ENCODE measurements around the gene ZSWIM1. TPM values are rescaled to one million over a fixed set of nuclear protein-coding genes. Genes with fewer than 3 reads are reported as not detected.

Gene ZSWIM1
- total and polyA plus RNA-seq, 2 of the 13 experiments (the other 11 are each of a cell fraction or from before 2014, with no cell fraction given): 9.5 to 11.7 TPM

GRCh38 chr20:45934046-45934585 lies 53.1 kb downstream of the ZSWIM1 start (continued):
- peak; percentile 27; the same call in 1 of the 2 replicates for TF ChIP-seq HINFP (CRISPR knock-in tag; IDR thresholded peaks at IDR 0.05; ENCODE audit: low read depth)
- no peak for TF ChIP-seq ZNF124 (CRISPR knock-in tag; IDR thresholded peaks at IDR 0.05)
- TF ChIP-seq REL (CRISPR knock-in tag; conservative IDR thresholded peaks at IDR 0.05): peak; percentile 39
- no peak for TF ChIP-seq ZNF3 (CRISPR knock-in tag; IDR thresholded peaks at IDR 0.05)
- TF ChIP-seq JUNB (CRISPR knock-in tag; IDR thresholded peaks at IDR 0.05; ENCODE audit: borderline replicate concordance): peak; percentile 64; the same call in 1 of the 2 replicates
- no peak for TF ChIP-seq NFYC (CRISPR knock-in tag; IDR thresholded peaks at IDR 0.05)
- no peak for TF ChIP-seq GMEB2 (CRISPR knock-in tag; IDR thresholded peaks at IDR 0.05; ENCODE audit: low read depth)
- TF ChIP-seq SIN3A (IDR thresholded peaks at IDR 0.05; ENCODE audit: borderline replicate concordance, low read depth, low read length): no peak
- TF ChIP-seq ZNF746 (CRISPR knock-in tag; IDR thresholded peaks at IDR 0.05): no peak
- peak; percentile 65; the same call in 1 of the 2 replicates for TF ChIP-seq TP53 (CRISPR knock-in tag; conservative IDR thresholded peaks at IDR 0.05)
- peak; percentile 85; the same call in 1 of the 2 replicates for TF ChIP-seq ZNF510 (CRISPR knock-in tag; IDR thresholded peaks at IDR 0.05; ENCODE audit: low read depth)
- TF ChIP-seq USF2 (IDR thresholded peaks at IDR 0.05; ENCODE audit: low read depth, low read length): no peak
- no peak for TF ChIP-seq USF2 (CRISPR knock-in tag; IDR thresholded peaks at IDR 0.05; ENCODE audit: borderline replicate concordance)
- TF ChIP-seq ZNF350 (CRISPR knock-in tag; IDR thresholded peaks at IDR 0.05; ENCODE audit: borderline replicate concordance, low read depth): no peak; the same call in 1 of the 2 replicates
- TF ChIP-seq ASH2L (IDR thresholded peaks at IDR 0.05; ENCODE audit: insufficient read length, low read depth, low read length): peak; percentile 37
- no peak for TF ChIP-seq ZNF629 (CRISPR knock-in tag; conservative IDR thresholded peaks at IDR 0.05)
- 0 out of 2 replicates have a peak, but pooled peaks have one; percentile 58 for TF ChIP-seq ZFP62 (CRISPR knock-in tag; IDR thresholded peaks at IDR 0.05)
- no peak for TF ChIP-seq LBX2 (CRISPR knock-in tag; IDR thresholded peaks at IDR 0.05; ENCODE audit: borderline replicate concordance)
- no peak for TF ChIP-seq DNMT1 (CRISPR knock-in tag; IDR thresholded peaks at IDR 0.05)
- TF ChIP-seq ERF (CRISPR knock-in tag; IDR thresholded peaks at IDR 0.05): no peak
- TF ChIP-seq ATF4 (CRISPR knock-in tag; IDR thresholded peaks at IDR 0.05): no peak; a peak in 1 of 4 replicates
